Breast epithelium (tissue), 4 donors: ENCODE data around the gene HSD11B2. TPM values are rescaled to one million over a fixed set of nuclear protein-coding genes. Genes with fewer than 3 reads are reported as not detected.

Experiments used
- DNase-seq, 2 donors: peaks; one replicate each; pipeline ENCODE4 v3.0.0-alpha.2; 2019; ENCODE audit warnings: low spot score in 2 of 2
- H3K27ac ChIP-seq, 2 donors: fragments of 200-600 bp; sonication (generic) in 1 of 2; one replicate each; pipeline ENCODE4 v1.5.1; 2016 to 2019; ENCODE audit warnings: mild to moderate bottlenecking in 1 of 2
- H3K27me3 ChIP-seq, 2 donors: fragments of 200-600 bp; sonication (generic) in 1 of 2; one replicate each; pipeline versions ENCODE4 v1.5.1 to v1.6.0; 2017 to 2019; ENCODE audit warnings: control low read depth in 1 of 2, mild to moderate bottlenecking in 1 of 2
- H3K36me3 ChIP-seq: fragments of 200-600 bp; one replicate; pipeline ENCODE4 v1.5.1; 2019
- H3K4me1 ChIP-seq, 2 donors: fragments of 200-600 bp; sonication (generic); one replicate each; pipeline ENCODE4 v1.5.1; 2016 to 2019; ENCODE audit warnings: control low read depth in 1 of 2
- H3K4me3 ChIP-seq, 3 donors: fragments of 200-600 bp; sonication (generic); 1 replicate in 2 of 3; 2 replicates in 1 of 3; pipeline ENCODE4 v1.5.1; 2016 to 2019; ENCODE audit warnings: mild to moderate bottlenecking in 3 of 3, moderate library complexity in 2 of 3
- H3K9me3 ChIP-seq, 2 donors: fragments of 200-600 bp; sonication (generic) in 1 of 2; one replicate each; pipeline ENCODE4 v1.5.1; 2016 to 2019; ENCODE audit warnings: control low read depth in 1 of 2
- CTCF ChIP-seq, 3 donors: fragments of 450-650 bp; IDR thresholded peaks; one replicate each; pipeline ENCODE4 v1.5.1; 2016 to 2017; ENCODE audit warnings: antibody characterized with exemption in 3 of 3, mild to moderate bottlenecking in 3 of 3, moderate library complexity in 3 of 3
- POLR2A ChIP-seq: fragments of 450-650 bp; IDR thresholded peaks from one replicate; pipeline ENCODE4 v1.6.1; 2016; ENCODE audit warnings: antibody characterized with exemption, mild to moderate bottlenecking, moderate library complexity
- POLR2AphosphoS5 ChIP-seq, 3 donors: sonication (generic); formaldehyde crosslinking; IDR thresholded peaks; one replicate each; pipeline ENCODE4 v1.6.1; 2017; ENCODE audit warnings: antibody characterized with exemption in 3 of 3
- intact Hi-C: fragments of 100-400 bp; cut with DNase I; formaldehyde crosslinking; loops from one replicate; pipeline ENCODE4 v1.15.1; 2023; ENCODE audit warnings: low total_unique reads
- total RNA-seq, 3 donors: library from RNA; depleted of rRNA; stranded (reverse); fragments of >200 nt; gene quantifications; one replicate each; pipeline ENCODE4 v1.1.0, GENCODE V29; 2016

The HSD11B2 gene
- total RNA-seq, 3 donors from 2014 or later, result 0.32 to 66.9 (median 10.2) TPM

- Histone ChIP-seq H3K27me3 (no peaks in the 10 kb centered on the region), H3K4me3 (peak overlapping the region; percentile 32 to 81 (median 58)), H3K36me3 (no peaks in the 10 kb centered on the region), H3K4me1 (peaks cover 4 to 14% of the 10 kb centered on the region in 2 donors), H3K9me3 (no peaks in the 10 kb centered on the region), H3K27ac (peak overlapping the region; percentile 79 to 88)
- peak in 1 of 2 donors; percentile 46 for DNase-seq
- intact Hi-C loops, result no loop called here
- TF ChIP-seq POLR2A, result no peak
- peak in 2 of 3 donors; percentile 24 to 65 for TF ChIP-seq POLR2AphosphoS5 (IDR thresholded peaks at IDR 0.05)
Observed at GRCh38 chr16:67430504-67430976, 381 bp upstream of the HSD11B2 start.

GRCh38 chr16:67431775-67432505, 1.0 kb downstream of the HSD11B2 start:
- peak overlapping the region; percentile 79 to 88 for H3K27ac ChIP-seq
- DNase-seq, result no peak

DNA sequence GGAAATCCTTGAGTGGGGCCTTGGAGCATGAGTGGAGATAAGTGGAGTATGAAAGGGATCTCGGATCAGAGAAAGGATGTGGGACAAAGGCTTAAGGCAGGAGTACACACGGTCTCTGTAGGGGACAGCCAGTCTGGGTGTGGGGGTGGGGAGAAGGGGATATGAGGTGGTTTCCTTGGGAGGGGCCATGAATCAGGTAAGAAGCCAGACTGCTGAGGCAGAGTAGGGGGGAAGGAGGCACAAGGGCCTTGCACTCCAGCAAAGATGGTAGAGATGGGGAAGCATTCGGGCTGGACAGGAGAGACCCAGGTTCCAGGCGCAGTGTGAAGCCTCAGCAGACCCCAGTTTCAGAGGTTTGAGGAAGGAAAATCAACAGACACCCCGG, 1.6 kb downstream of the HSD11B2 start:
- intact Hi-C loops, result no loop called here
- no peaks in the 10 kb centered on the region for H3K9me3 ChIP-seq
- DNase-seq, result no peak
- H3K4me1 ChIP-seq, result peaks cover 4 to 14% of the 10 kb centered on the region in 2 donors
- no peaks in the 10 kb centered on the region for H3K27me3 ChIP-seq
- no peaks in the 10 kb centered on the region for H3K36me3 ChIP-seq
- H3K27ac ChIP-seq, result peak overlapping the region; percentile 79 to 88
- H3K4me3 ChIP-seq, result peak overlapping the region in 2 of 3 donors; percentile 58 to 81
- TF ChIP-seq POLR2AphosphoS5 (IDR thresholded peaks at IDR 0.05) (no peak), POLR2A (no peak)

More at GRCh38 chr16:67431775-67432505, 1.0 kb downstream of the HSD11B2 start:
- Histone ChIP-seq H3K9me3 (no peaks in the 10 kb centered on the region), H3K4me1 (peaks cover 4 to 14% of the 10 kb centered on the region in 2 donors), H3K36me3 (no peaks in the 10 kb centered on the region), H3K27me3 (no peaks in the 10 kb centered on the region), H3K4me3 (peak overlapping the region; percentile 32 to 81 (median 58))
- intact Hi-C loops, result no loop called here
- TF ChIP-seq POLR2A (no peak), CTCF (IDR thresholded peaks at IDR 0.05) (no peak), POLR2AphosphoS5 (IDR thresholded peaks at IDR 0.05) (no peak)

DNA sequence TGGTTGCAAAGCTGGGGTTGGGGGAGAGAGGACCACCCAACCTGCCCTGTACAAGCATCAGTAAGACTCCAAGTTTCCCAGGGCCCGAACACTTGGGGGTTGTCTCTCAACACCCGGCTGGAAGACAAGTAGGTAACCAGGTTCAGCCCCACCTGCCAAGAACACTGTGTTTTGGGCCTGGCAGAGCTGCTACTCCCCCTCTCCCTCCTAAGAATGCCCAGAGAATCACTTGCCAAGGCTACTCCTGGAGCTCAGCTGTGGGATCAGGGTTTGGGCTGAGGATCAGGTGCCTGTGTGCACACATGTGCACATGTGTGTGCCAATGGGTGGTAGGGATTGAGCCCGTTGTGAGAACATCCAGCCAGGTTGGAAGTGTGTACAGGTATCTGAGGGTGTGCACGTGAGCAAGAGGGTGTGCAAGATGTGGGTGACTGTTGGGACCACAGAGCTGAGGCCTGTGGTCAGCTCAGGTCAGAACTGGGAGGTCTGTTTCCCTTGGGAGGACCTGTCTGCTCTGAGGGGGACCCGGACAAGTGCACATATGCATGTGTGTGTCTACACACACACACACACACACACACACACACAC, 2.3 kb downstream of the HSD11B2 start:
- DNase-seq, result no peak
- intact Hi-C loops, result no loop called here
- no peak for TF ChIP-seq POLR2AphosphoS5 (IDR thresholded peaks at IDR 0.05)
- H3K4me1 ChIP-seq, result peaks cover 0 to 7% of the 10 kb centered on the region in 2 donors
- H3K4me3 ChIP-seq, result peak overlapping the region in 1 of 3 donors; percentile 58
- no peaks in the 10 kb centered on the region for H3K9me3 ChIP-seq
- H3K36me3 ChIP-seq, result no peaks in the 10 kb centered on the region
- no peaks in the 10 kb centered on the region for H3K27me3 ChIP-seq
- peak overlapping the region; percentile 79 to 88 for H3K27ac ChIP-seq

GRCh38 chr16:67435758-67436164, 4.8 kb downstream of the HSD11B2 start:
- Histone ChIP-seq H3K4me3 (no peak overlapping the region), H3K9me3 (no peaks in the 10 kb centered on the region), H3K4me1 (peaks cover 0 to 4% of the 10 kb centered on the region in 2 donors), H3K36me3 (no peaks in the 10 kb centered on the region), H3K27me3 (no peaks in the 10 kb centered on the region), H3K27ac (no peak overlapping the region)
- intact Hi-C loops, result no loop called here
- no peak for DNase-seq
- no peak for TF ChIP-seq POLR2A
- TF ChIP-seq POLR2AphosphoS5 (IDR thresholded peaks at IDR 0.05), result no peak
- TF ChIP-seq CTCF (IDR thresholded peaks at IDR 0.05), result no peak

- Histone ChIP-seq H3K27ac (no peak overlapping the region), H3K9me3 (no peaks in the 10 kb centered on the region), H3K36me3 (no peaks in the 10 kb centered on the region), H3K4me3 (no peak overlapping the region), H3K4me1 (peaks cover 0 to 7% of the 10 kb centered on the region in 2 donors), H3K27me3 (no peaks in the 10 kb centered on the region)
- intact Hi-C loops, result no loop called here
- no peak for TF ChIP-seq POLR2AphosphoS5 (IDR thresholded peaks at IDR 0.05)
- TF ChIP-seq POLR2A, result no peak
- TF ChIP-seq CTCF (IDR thresholded peaks at IDR 0.05), result no peak
- no peak for DNase-seq
Observed at GRCh38 chr16:67436640-67437193, 5.8 kb downstream of the HSD11B2 start.
